Activated T-helper 1 cell treated with anti-CD3 and anti-CD28 coated beads, Interleukin-2, amount 50 U/mL, for 16 hours (primary cell): ENCODE measurements around the gene RARRES2.
"Not testable (repeated sequence)": the region's sequence is repeated elsewhere in the genome, so short reads cannot be mapped to it uniquely, and the experiment has no call there.

Experiments
- DNase-seq, 2 donors: peaks; one replicate each; pipeline ENCODE4 v3.0.0-alpha.2; 2020; ENCODE audit warnings: low read depth in 1 of 2, low spot score in 1 of 2

RARRES2 gene

GRCh38 chr7:150341263-150342120, at the start of gene RARRES2:
TSS of gene RARRES2 (minus strand) at chr7:150341629. CDS start at chr7:150340609, 1,020 bp downstream.
- DNase-seq = no peak

GRCh38 chr7:150390205-150390604, 48.8 kb upstream of the RARRES2 start:
- DNase-seq = no peak

- no peak for DNase-seq
Observed at GRCh38 chr7:150389532-150389816, 48.0 kb upstream of the RARRES2 start.

GRCh38 chr7:150388709-150389531, 47.5 kb upstream of the RARRES2 start:
- DNase-seq = no peak

- no peak for DNase-seq
Observed at GRCh38 chr7:150388306-150388705, 46.9 kb upstream of the RARRES2 start.

GRCh38 chr7:150385884-150386283, 44.5 kb upstream of the RARRES2 start:
- not testable (repeated sequence) for DNase-seq

GRCh38 chr7:150385302-150385723, 43.9 kb upstream of the RARRES2 start:
- no peak for DNase-seq

GRCh38 chr7:150384406-150385301, 43.2 kb upstream of the RARRES2 start:
- no peak for DNase-seq

GRCh38 chr7:150383710-150384397, 42.4 kb upstream of the RARRES2 start:
- no peak for DNase-seq

- DNase-seq = no peak
Observed at GRCh38 chr7:150382844-150383225, 41.4 kb upstream of the RARRES2 start.

- DNase-seq = no peak
Observed at GRCh38 chr7:150382123-150382843, 40.9 kb upstream of the RARRES2 start.

GRCh38 chr7:150381785-150382122, 40.3 kb upstream of the RARRES2 start:
- no peak for DNase-seq

- no peak for DNase-seq
Observed at GRCh38 chr7:150381096-150381495, 39.7 kb upstream of the RARRES2 start.

GRCh38 chr7:150380463-150380862, 39.0 kb upstream of the RARRES2 start:
- no peak for DNase-seq

- DNase-seq = no peak
Observed at GRCh38 chr7:150379441-150380379, 38.3 kb upstream of the RARRES2 start.

- peak; percentile 73 to 91 for DNase-seq
Observed at GRCh38 chr7:150378853-150379440, 37.5 kb upstream of the RARRES2 start, which contains the start of gene ZNF775. TSS of gene ZNF775 (plus strand) at chr7:150379330. CDS start at chr7:150388471, 9,141 bp downstream.

GRCh38 chr7:150378115-150378852, 36.9 kb upstream of the RARRES2 start:
- no peak for DNase-seq

GRCh38 chr7:150377635-150378034, 36.2 kb upstream of the RARRES2 start:
- DNase-seq = no peak
